ENCODE measurements around the gene GNA12.

Gene GNA12

GRCh38 chr7:2713370-2713769, 130.7 kb downstream of the GNA12 start:
- H3K9ac ChIP-seq (ENCODE audit: low read depth, low read length) = no peak overlapping the region
- DNase-seq (no peak), ATAC-seq (ENCODE audit: insufficient read depth, low read depth) (no peak)
- H4K20me1 ChIP-seq (ENCODE audit: insufficient read depth, low read length) = peaks cover 5% of the 10 kb centered on the region
- no peaks in the 10 kb centered on the region for H3K27me3 ChIP-seq (ENCODE audit: insufficient read depth, low read length, poor library complexity)
- no peak overlapping the region for H3K4me2 ChIP-seq (ENCODE audit: insufficient read depth, low read length)
- no peaks in the 10 kb centered on the region for H3K9me3 ChIP-seq (ENCODE audit: insufficient read depth, low read length, severe bottlenecking)
- H3K4me3 ChIP-seq (ENCODE audit: low read depth in 1 of 2, low read length in 2 of 2) = no peak overlapping the region
- no peak overlapping the region for H2AFZ ChIP-seq (ENCODE audit: low read depth, low read length)
- H3K27ac ChIP-seq (ENCODE audit: low read length) = peak overlapping the region; percentile 45
- peaks cover 66% of the 10 kb centered on the region for H3K4me1 ChIP-seq (ENCODE audit: insufficient read depth, low read length)
- no peak for TF ChIP-seq EZH2 (IDR thresholded peaks at IDR 0.05; ENCODE audit: borderline replicate concordance, low read depth, low read length, severe bottlenecking)
- TF ChIP-seq, protein P1, sequence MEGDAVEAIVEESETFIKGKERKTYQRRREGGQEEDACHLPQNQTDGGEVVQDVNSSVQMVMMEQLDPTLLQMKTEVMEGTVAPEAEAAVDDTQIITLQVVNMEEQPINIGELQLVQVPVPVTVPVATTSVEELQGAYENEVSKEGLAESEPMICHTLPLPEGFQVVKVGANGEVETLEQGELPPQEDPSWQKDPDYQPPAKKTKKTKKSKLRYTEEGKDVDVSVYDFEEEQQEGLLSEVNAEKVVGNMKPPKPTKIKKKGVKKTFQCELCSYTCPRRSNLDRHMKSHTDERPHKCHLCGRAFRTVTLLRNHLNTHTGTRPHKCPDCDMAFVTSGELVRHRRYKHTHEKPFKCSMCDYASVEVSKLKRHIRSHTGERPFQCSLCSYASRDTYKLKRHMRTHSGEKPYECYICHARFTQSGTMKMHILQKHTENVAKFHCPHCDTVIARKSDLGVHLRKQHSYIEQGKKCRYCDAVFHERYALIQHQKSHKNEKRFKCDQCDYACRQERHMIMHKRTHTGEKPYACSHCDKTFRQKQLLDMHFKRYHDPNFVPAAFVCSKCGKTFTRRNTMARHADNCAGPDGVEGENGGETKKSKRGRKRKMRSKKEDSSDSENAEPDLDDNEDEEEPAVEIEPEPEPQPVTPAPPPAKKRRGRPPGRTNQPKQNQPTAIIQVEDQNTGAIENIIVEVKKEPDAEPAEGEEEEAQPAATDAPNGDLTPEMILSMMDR (IDR thresholded peaks at IDR 0.05; ENCODE audit: borderline replicate concordance, extremely low read depth, low read length, poor library complexity, severe bottlenecking) = peak; percentile 31
- no peaks in the 10 kb centered on the region for H3K79me2 ChIP-seq (ENCODE audit: insufficient read depth, low read length)
- H3K36me3 ChIP-seq (ENCODE audit: insufficient read depth, low read length) = peaks cover 4% of the 10 kb centered on the region

DNA sequence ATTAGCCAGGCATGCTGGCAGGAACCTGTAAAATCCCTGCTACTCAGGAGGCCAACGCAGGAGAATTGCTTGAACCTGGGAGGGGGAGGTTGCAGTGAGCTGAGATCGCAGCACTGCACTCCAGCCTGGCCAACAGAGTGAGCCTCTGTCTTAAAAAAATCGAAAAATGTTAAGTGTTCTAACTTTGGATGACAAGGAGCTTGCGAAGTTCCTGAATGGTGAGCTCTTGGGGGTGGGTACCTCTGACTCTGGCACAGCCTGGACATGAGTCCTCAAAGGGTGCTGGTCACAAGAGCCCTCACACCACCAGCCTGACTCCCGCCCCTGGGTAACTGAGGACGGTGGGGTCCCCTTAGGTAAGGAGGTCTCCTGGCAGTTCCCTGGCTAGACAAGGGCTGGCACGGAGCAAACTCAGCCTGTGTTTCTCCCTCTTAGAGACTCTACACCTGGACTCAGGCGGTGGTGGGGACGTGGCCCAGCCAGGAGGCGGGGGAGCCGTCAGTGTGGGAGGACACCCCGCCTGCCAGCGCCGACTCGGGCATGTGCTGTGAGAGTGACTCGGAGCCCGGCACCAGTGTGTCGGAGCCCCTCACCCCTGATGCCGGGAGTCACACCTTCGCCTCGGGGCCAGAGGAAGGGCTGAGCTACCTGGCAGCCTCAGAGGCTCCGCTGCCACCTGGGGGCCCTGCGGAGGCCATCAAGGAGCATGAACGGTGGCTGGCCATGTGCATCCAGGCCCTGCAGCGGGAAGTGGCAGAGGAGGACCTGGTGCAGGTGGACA, 132.0 kb downstream of the GNA12 start:
- Histone ChIP-seq H3K4me3 (ENCODE audit: low read depth in 1 of 2, low read length in 2 of 2) (no peak overlapping the region), H3K4me1 (ENCODE audit: insufficient read depth, low read length) (peaks cover 66% of the 10 kb centered on the region), H3K27me3 (ENCODE audit: insufficient read depth, low read length, poor library complexity) (no peaks in the 10 kb centered on the region), H4K20me1 (ENCODE audit: insufficient read depth, low read length) (peaks cover 5% of the 10 kb centered on the region), H2AFZ (ENCODE audit: low read depth, low read length) (no peak overlapping the region), H3K36me3 (ENCODE audit: insufficient read depth, low read length) (no peaks in the 10 kb centered on the region), H3K79me2 (ENCODE audit: insufficient read depth, low read length) (no peaks in the 10 kb centered on the region), H3K4me2 (ENCODE audit: insufficient read depth, low read length) (no peak overlapping the region), H3K27ac (ENCODE audit: low read length) (peak overlapping the region; percentile 85), H3K9me3 (ENCODE audit: insufficient read depth, low read length, severe bottlenecking) (no peaks in the 10 kb centered on the region), H3K9ac (ENCODE audit: low read depth, low read length) (no peak overlapping the region; the same call in 1 of the 2 replicates)
- TF ChIP-seq EZH2 (IDR thresholded peaks at IDR 0.05; ENCODE audit: borderline replicate concordance, low read depth, low read length, severe bottlenecking) = no peak
- TF ChIP-seq, protein P1 (IDR thresholded peaks at IDR 0.05; ENCODE audit: borderline replicate concordance, extremely low read depth, low read length, poor library complexity, severe bottlenecking) = no peak
- DNase-seq = no peak
- ATAC-seq (ENCODE audit: insufficient read depth, low read depth) = no peak

- H3K9me3 ChIP-seq (ENCODE audit: insufficient read depth, low read length, severe bottlenecking) = no peaks in the 10 kb centered on the region
- 0 out of 2 replicates have a peak overlapping the region, but pooled peaks have one; percentile 8 for H3K4me2 ChIP-seq (ENCODE audit: insufficient read depth, low read length)
- peak overlapping the region; percentile 85 for H3K27ac ChIP-seq (ENCODE audit: low read length)
- TF ChIP-seq, protein P1 (IDR thresholded peaks at IDR 0.05; ENCODE audit: borderline replicate concordance, extremely low read depth, low read length, poor library complexity, severe bottlenecking) = no peak
- TF ChIP-seq EZH2 (IDR thresholded peaks at IDR 0.05; ENCODE audit: borderline replicate concordance, low read depth, low read length, severe bottlenecking) = no peak
- peak; percentile 84 for DNase-seq
- H2AFZ ChIP-seq (ENCODE audit: low read depth, low read length) = no peak overlapping the region
- H3K27me3 ChIP-seq (ENCODE audit: insufficient read depth, low read length, poor library complexity) = no peaks in the 10 kb centered on the region
- H3K79me2 ChIP-seq (ENCODE audit: insufficient read depth, low read length) = no peaks in the 10 kb centered on the region
- H3K4me1 ChIP-seq (ENCODE audit: insufficient read depth, low read length) = peaks cover 56% of the 10 kb centered on the region
- H3K4me3 ChIP-seq (ENCODE audit: low read depth in 1 of 2, low read length in 2 of 2) = no peak overlapping the region
- peaks cover 5% of the 10 kb centered on the region; the same call in 1 of the 2 replicates for H4K20me1 ChIP-seq (ENCODE audit: insufficient read depth, low read length)
- ATAC-seq (ENCODE audit: insufficient read depth, low read depth) = peak; percentile 88
- peak overlapping the region; percentile 21 for H3K9ac ChIP-seq (ENCODE audit: low read depth, low read length)
- no peaks in the 10 kb centered on the region for H3K36me3 ChIP-seq (ENCODE audit: insufficient read depth, low read length)
Measured at GRCh38 chr7:2710901-2711551, 133.1 kb downstream of the GNA12 start.

Measured in DND-41 (cell line).